ENCODE data around the gene FTSJ1.

- no peak for TF ChIP-seq EZH2 (IDR thresholded peaks at IDR 0.05; ENCODE audit: borderline replicate concordance, low read depth, low read length, poor library complexity, severe bottlenecking)
- TF ChIP-seq CTCF (conservative IDR thresholded peaks at IDR 0.05; ENCODE audit: low read depth, low read length): no peak
Observed at GRCh38 chrX:48489296-48489695, 13.3 kb downstream of the FTSJ1 start.

Measured in A673 (cell line).